GM10248 (cell line): Measurements from ENCODE around the gene SPIC.
"Not testable (repeated sequence)": the region's sequence is repeated elsewhere in the genome, so short reads cannot be mapped to it uniquely, and the experiment has no call there.

Experiments used
- CTCF ChIA-PET: fragments of 300-600 bp; sonication (Branson Sonifier 250); formaldehyde crosslinking; extraction: SDS; loops from one replicate; lab custom pipeline; 2021; ENCODE audit warnings: antibody characterized with exemption; lab: Yijun Ruan, JAX
- POLR2A ChIA-PET: fragments of 350-650 bp; sonication (Branson Sonifier 250); formaldehyde crosslinking; extraction: SDS; loops from one replicate; lab custom pipeline; 2020; ENCODE audit warnings: antibody characterized with exemption; lab: Yijun Ruan, JAX
- DNase-seq: peaks from one replicate; pipeline ENCODE4 v3.0.0; 2012; ENCODE audit errors: extremely low spot score
- TF ChIP-seq, protein P1 (sequence below): IDR thresholded peaks from 2 replicates; pipeline ENCODE4 v1.5.1; 2012; ENCODE audit warnings: mild to moderate bottlenecking, low read depth; ENCODE audit errors: extremely low read depth, missing control alignments, control extremely low read depth

The SPIC gene

GRCh38 chr12:101459642-101460346 is 15.3 kb upstream of the SPIC start:
- no peak for DNase-seq
- ChIA-PET CTCF (no interaction called here), POLR2A (no interaction called here)
- TF ChIP-seq, protein P1, sequence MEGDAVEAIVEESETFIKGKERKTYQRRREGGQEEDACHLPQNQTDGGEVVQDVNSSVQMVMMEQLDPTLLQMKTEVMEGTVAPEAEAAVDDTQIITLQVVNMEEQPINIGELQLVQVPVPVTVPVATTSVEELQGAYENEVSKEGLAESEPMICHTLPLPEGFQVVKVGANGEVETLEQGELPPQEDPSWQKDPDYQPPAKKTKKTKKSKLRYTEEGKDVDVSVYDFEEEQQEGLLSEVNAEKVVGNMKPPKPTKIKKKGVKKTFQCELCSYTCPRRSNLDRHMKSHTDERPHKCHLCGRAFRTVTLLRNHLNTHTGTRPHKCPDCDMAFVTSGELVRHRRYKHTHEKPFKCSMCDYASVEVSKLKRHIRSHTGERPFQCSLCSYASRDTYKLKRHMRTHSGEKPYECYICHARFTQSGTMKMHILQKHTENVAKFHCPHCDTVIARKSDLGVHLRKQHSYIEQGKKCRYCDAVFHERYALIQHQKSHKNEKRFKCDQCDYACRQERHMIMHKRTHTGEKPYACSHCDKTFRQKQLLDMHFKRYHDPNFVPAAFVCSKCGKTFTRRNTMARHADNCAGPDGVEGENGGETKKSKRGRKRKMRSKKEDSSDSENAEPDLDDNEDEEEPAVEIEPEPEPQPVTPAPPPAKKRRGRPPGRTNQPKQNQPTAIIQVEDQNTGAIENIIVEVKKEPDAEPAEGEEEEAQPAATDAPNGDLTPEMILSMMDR = no peak

GRCh38 chr12:101468948-101469347 is 6.2 kb upstream of the SPIC start:
- POLR2A ChIA-PET = no interaction called here
- CTCF ChIA-PET = no interaction called here
- no peak for DNase-seq
- TF ChIP-seq, protein P1 = no peak

DNA sequence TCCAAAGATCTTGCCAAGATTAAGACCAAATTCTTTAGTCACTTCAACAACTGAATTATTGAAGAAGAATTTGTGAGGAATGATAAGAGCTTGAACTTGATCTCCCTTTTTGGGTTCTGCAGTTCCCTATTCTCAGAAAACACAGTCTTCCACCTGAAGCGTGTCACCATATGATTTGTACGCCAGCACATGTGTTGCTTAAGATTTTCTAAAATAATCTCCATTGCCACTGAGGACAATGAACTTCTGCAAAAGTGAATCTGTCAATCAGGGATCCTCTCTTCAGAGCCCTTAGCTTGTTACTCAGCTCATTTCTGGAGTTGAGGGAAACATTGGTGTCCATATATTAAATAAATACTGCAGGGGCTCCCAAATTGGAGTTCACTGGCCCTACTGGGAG is 4.2 kb upstream of the SPIC start:
- CTCF ChIA-PET = interaction anchor here (1.2 to 1.7 kb wide), 3 partner anchors 12 to 19 kb away, joined by 3 to 7 read pairs (median 4); no protein-coding TSS in a partner anchor
- no peak for DNase-seq
- TF ChIP-seq, protein P1 = no peak
- POLR2A ChIA-PET = interaction anchor here (0.6 kb wide), 1 partner anchor 144 kb away, joined by 3 read pairs; no protein-coding TSS in a partner anchor

DNA sequence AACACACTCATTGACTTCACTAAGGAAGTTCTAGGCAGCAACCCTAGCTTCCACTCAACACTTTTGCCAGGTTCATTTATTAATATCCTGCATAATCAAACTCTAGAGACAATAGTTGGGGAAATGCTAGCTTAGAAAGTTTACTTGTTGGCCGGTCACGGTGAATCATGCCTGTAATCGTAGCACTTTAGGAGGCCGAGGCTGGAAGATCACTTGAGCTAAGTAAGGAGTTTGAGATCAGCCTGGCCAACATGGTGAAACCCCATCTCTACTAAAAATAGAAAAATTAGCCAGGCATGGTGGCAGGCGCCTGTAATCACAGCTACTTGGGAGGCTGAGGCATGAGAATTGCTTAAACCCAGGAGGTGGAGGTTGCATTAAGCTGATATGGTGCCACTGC is 3.3 kb upstream of the SPIC start:
- ChIA-PET CTCF (interaction anchor here (1.5 to 1.7 kb wide), 2 partner anchors 11 to 14 kb away, joined by 4 to 7 read pairs; no protein-coding TSS in a partner anchor), POLR2A (interaction anchor here (0.6 to 0.7 kb wide), 2 partner anchors 143 to 1632 kb away, joined by 3 to 4 read pairs; no protein-coding TSS in a partner anchor)
- not testable (repeated sequence) for DNase-seq

DNA sequence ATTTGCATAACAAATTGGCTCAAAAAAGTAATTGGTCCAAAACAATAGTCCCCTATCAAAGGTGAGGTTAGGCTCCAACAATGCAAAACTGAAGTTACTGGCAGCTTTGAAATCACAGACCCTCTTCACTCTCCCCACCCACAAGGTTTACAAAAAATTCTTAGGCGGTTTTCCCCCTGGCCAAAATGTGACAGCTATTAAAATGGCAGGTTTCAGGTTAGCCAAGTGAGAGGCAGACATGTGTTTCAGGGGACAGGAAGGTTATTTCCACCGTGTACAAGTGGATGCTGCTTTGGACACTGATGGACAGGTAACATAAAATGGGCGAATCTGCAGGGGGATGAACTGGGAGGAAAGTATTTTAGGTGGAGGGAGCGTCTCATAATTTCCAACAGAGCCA is 888 bp upstream of the SPIC start:
- no peak for DNase-seq
- TF ChIP-seq, protein P1 = no peak
- CTCF ChIA-PET = interaction anchor here (0.9 kb wide), 1 partner anchor 10 kb away, joined by 5 read pairs; no protein-coding TSS in a partner anchor
- POLR2A ChIA-PET = no interaction called here

- no peak for DNase-seq
- TF ChIP-seq, protein P1 = no peak
- ChIA-PET CTCF (interaction anchor here (1.2 kb wide), 1 partner anchor 10 kb away, joined by 3 read pairs; no protein-coding TSS in a partner anchor), POLR2A (no interaction called here)
Observed at GRCh38 chr12:101475751-101476305, 692 bp downstream of the SPIC start.

- ChIA-PET POLR2A (interaction anchor here (0.6 kb wide), 1 partner anchor 1497 kb away, joined by 3 read pairs; no protein-coding TSS in a partner anchor), CTCF (no interaction called here)
- TF ChIP-seq, protein P1 = no peak
- DNase-seq = no peak
Observed at GRCh38 chr12:101480849-101481248, 5.7 kb downstream of the SPIC start.
